HepG2 (cell line): ENCODE measurements around the gene HCFC1R1. TPM values are rescaled to one million over a fixed set of nuclear protein-coding genes. Genes with fewer than 3 reads are reported as not detected.
"Not testable (repeated sequence)": the region's sequence is repeated elsewhere in the genome, so short reads cannot be mapped to it uniquely, and the experiment has no call there.

Experiments
- ATAC-seq: fragments of 200-7000 bp; cut with Tn5 transposase; 3 replicates; pipeline ENCODE4 v1.9.1; 2020; ENCODE audit warnings: mild to moderate bottlenecking, moderate library complexity
- BruUV-seq: library from RNA; stranded (reverse); fragments of 400-500 nt; replicated peaks from 2 replicates; lab custom pipeline; 2021; lab: Mats Ljungman, UMichigan
- CTCF ChIA-PET: fragments of 300-600 bp; formaldehyde crosslinking; extraction: SDS; loops from one replicate; lab custom pipeline; 2021; ENCODE audit warnings: low total read pairs, inconsistent platforms, low intra/inter-chr PET ratio; lab: Yijun Ruan, JAX
- POLR2A ChIA-PET: fragments of 350-600 bp; sonication (Branson Sonifier 250); formaldehyde crosslinking; loops from one replicate; lab custom pipeline; 2020; ENCODE audit warnings: antibody characterized with exemption, inconsistent platforms; lab: Yijun Ruan, JAX
- DNase-seq: peaks from one replicate; pipeline ENCODE4 v3.0.0-alpha.2; 2015; ENCODE audit warnings: low spot score
- FAIRE-seq: peaks from 3 replicates; lab custom pipeline; 2011; peaks lifted over from hg19 to GRCh38; lab: Jason Lieb, UNC
- H2AFZ ChIP-seq: one replicate; pipeline ENCODE4 v1.6.1; 2011; ENCODE audit warnings: low read length, inconsistent platforms
- H3K27ac ChIP-seq: fragments of 300-600 bp; 3 replicates; pipeline ENCODE4 v1.8.0; 2011; ENCODE audit warnings: mixed run types, mild to moderate bottlenecking, mixed read lengths, low read length, inconsistent platforms; ENCODE audit not compliant: insufficient read depth; ENCODE audit errors: extremely low read length
- H3K27me3 ChIP-seq, 2 experiments: fragments of 200-600 bp in 1 of 2; 2 replicates in 1 of 2; 3 replicates in 1 of 2; pipeline versions ENCODE4 v1.6.0 to v1.8.0; 2011; ENCODE audit warnings: low read length in 2 of 2, mild to moderate bottlenecking in 2 of 2, moderate library complexity in 2 of 2, inconsistent platforms in 1 of 2; ENCODE audit not compliant: insufficient read depth in 2 of 2, control insufficient read depth in 1 of 2
- H3K36me3 ChIP-seq, 2 experiments: fragments of 200-600 bp in 1 of 2; replicated peaks in 1 of 2; 2 replicates in 1 of 2; 3 replicates in 1 of 2; pipeline versions ENCODE4 v1.5.1 to v1.8.0; 2011; ENCODE audit warnings: low read length in 2 of 2, inconsistent platforms in 1 of 2; ENCODE audit not compliant: insufficient read depth in 2 of 2, control insufficient read depth in 1 of 2
- H3K4me1 ChIP-seq: 2 replicates; pipeline ENCODE4 v1.5.1; 2012; ENCODE audit warnings: low read length, inconsistent platforms; ENCODE audit not compliant: insufficient read depth
- H3K4me2 ChIP-seq: 2 replicates; pipeline ENCODE4 v1.6.0; 2011; ENCODE audit warnings: low read depth, low read length, inconsistent platforms
- H3K4me3 ChIP-seq, 3 experiments: fragments of 200-600 bp in 1 of 3; sonication (generic), shearing (Covaris generic) in 1 of 3; replicated peaks in 1 of 3; 2 replicates each; pipeline ENCODE4 v1.5.1; 2011 to 2016; ENCODE audit warnings: low read length in 3 of 3, inconsistent platforms in 2 of 3, low read depth in 2 of 3, mild to moderate bottlenecking in 2 of 3, control low read depth in 1 of 3, mixed read lengths in 1 of 3; ENCODE audit not compliant: insufficient read depth in 1 of 3
- H3K79me2 ChIP-seq: one replicate; pipeline ENCODE4 v1.6.1; 2011; ENCODE audit warnings: low read length, inconsistent platforms; ENCODE audit not compliant: insufficient read depth
- H3K9ac ChIP-seq: 2 replicates; pipeline ENCODE4 v1.6.0; 2011; ENCODE audit warnings: mild to moderate bottlenecking, low read depth, low read length, inconsistent platforms; ENCODE audit not compliant: insufficient read depth
- H3K9me3 ChIP-seq: 2 replicates; pipeline ENCODE4 v1.5.1; 2012; ENCODE audit warnings: mild to moderate bottlenecking, low read length
- H4K20me1 ChIP-seq: 2 replicates; pipeline ENCODE4 v1.6.0; 2011; ENCODE audit warnings: inconsistent platforms, mild to moderate bottlenecking, low read length, moderate library complexity; ENCODE audit not compliant: insufficient read depth
- ZNF331 ChIP-seq: sonication (generic); formaldehyde crosslinking; IDR thresholded peaks from 2 replicates; pipeline ENCODE4 v1.4.0; 2020; ENCODE audit warnings: missing genetic modification reagents
- ZNF629 ChIP-seq: sonication (generic); formaldehyde crosslinking; conservative IDR thresholded peaks from 2 replicates; pipeline ENCODE4 v1.5.0; 2020; ENCODE audit warnings: missing genetic modification reagents
- WGBS: methylation state at CpG from one replicate; pipeline ENCODE4 v1.1.6; 2017; ENCODE audit warnings: low lambda C conversion rate; 5-methylcytosine and 5-hydroxymethylcytosine counted together
- in situ Hi-C: cut with HindIII; loops from 2 replicates; pipeline ENCODE4 v1.10.0; 2017; ENCODE audit warnings: low pct_unique_long_range_greater_than_20kb; ENCODE audit not compliant: extremely low pct_ligation_motif_present
- intact Hi-C: fragments of 100-400 bp; cut with micrococcal nuclease; formaldehyde crosslinking; loops from one replicate; pipeline ENCODE4 v1.10.0; 2022; ENCODE audit not compliant: unreplicated experiment
- polyA plus RNA-seq, 8 experiments: library from polyadenylated mRNA; depleted of rRNA in 3 of 8; stranded (reverse) in 7 of 8; unstranded in 1 of 8; fragments of >200 nt; fragmentation: Illumina TruSeq in 4 of 8; extraction: Trizol in 4 of 8; gene quantifications; 2 replicates each; pipeline versions ENCODE4 v1.2.1 to v1.2.3, GENCODE V29; 2011 to 2016; ENCODE audit warnings: low read depth in 4 of 8, missing spikeins in 1 of 8, mixed read lengths in 1 of 8; ENCODE audit not compliant: insufficient read depth in 1 of 8
- total RNA-seq, 5 experiments: library from RNA; depleted of rRNA; stranded (reverse); fragments of >200 nt; fragmentation: Illumina TruSeq; extraction: Trizol; gene quantifications; 2 replicates each; pipeline ENCODE4 v1.2.3, GENCODE V29; 2016; ENCODE audit warnings: low read depth in 1 of 5

HCFC1R1 gene
- total and polyA plus RNA-seq, 2 of the 13 experiments (the other 11 are each of a cell fraction or from before 2014, with no cell fraction given), result 13.8 to 16.1 TPM

DNA sequence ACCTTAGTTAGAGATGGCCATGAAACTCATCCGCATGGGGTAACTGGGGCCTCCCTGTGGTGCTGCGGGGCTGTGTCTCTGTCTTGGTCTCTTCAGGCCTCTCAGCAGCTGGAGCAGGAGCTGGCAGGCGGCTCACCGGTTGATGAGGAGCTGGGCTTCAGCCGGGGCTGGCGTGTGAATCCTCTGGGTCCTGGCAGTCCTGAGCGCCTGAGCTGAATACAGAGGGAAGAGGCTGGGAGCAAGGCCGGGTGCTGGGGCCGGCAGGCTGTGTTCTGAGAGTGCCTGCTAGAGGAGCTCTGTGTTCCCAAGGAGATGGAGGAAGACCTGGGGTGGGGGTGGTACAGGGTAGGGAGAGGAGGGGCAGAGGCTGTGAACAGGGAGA is 32.0 kb upstream of the HCFC1R1 start:
- H3K4me2 ChIP-seq, H3K9ac ChIP-seq, DNase-seq, H3K27ac ChIP-seq, H3K27me3 ChIP-seq, FAIRE-seq, H3K4me3 ChIP-seq, intact Hi-C loops, H2AFZ ChIP-seq, BruUV-seq, H3K9me3 ChIP-seq, H4K20me1 ChIP-seq, ATAC-seq, H3K36me3 ChIP-seq, H3K79me2 ChIP-seq, CTCF ChIA-PET, in situ Hi-C loops: not testable (repeated sequence)
- H3K4me1 ChIP-seq, result peaks cover 12% of the 10 kb centered on the region
- POLR2A ChIA-PET, result interaction anchor here (1.6 kb wide), 1 partner anchor 35 kb away, joined by 3 read pairs; the partner anchor contains the start of gene TNFRSF12A
- WGBS, result 70% methylated on average over 9 of the region's 9 CpGs

DNA sequence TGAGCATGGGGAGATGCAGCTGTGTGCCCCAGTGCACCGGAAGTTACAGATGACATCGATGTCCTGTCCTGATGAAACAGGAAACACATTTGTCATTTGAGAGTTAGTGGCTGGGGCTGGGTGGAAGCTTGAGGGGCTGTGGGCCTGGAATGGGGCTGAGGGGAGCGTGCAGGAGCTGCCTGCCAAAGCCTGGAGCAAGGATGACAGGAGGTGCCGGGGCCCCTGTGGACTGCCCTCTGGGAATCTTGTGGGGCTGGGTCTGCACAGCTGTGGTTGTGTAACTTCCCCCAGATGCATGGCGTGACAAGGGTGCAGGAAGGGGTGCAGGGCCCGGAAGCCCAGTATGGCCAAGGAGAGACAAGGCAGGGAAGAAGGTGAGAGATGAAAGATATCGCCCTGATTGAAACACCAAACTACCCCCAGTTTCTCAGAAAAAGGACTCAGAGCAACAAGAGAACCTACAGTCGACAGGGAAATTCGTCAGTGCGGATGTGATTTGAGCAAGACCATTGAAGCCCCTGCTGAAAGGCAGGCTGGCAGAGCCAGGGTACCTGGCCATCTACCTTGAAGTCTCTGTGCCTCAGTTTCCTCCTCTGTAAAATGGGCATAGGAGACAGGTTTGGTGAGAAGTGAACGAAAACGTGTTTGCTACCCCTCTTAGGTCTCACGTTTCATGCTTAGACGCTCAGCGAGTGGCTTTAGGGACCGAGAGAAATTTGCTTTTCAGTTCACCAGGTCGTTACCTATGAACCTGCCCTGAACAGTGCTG is 31.4 kb upstream of the HCFC1R1 start:
- FAIRE-seq (no peak), ATAC-seq (no peak), DNase-seq (no peak)
- no peaks in the 10 kb centered on the region for H3K9me3 ChIP-seq
- H3K36me3 ChIP-seq, result no peaks in the 10 kb centered on the region
- no peak overlapping the region for H3K9ac ChIP-seq
- peaks cover 0 to 14% of the 10 kb centered on the region in 2 experiments; a peak in 3 of 5 replicates for H3K27me3 ChIP-seq
- no peaks in the 10 kb centered on the region for H3K79me2 ChIP-seq
- ChIA-PET CTCF (no interaction called here), POLR2A (interaction anchor here (1.6 kb wide), 1 partner anchor 34 kb away, joined by 3 read pairs; the partner anchor contains the start of gene TNFRSF12A)
- intact Hi-C loops, result no loop called here
- no peak overlapping the region for H3K4me3 ChIP-seq
- no peak overlapping the region for H3K4me2 ChIP-seq
- no peak overlapping the region for H2AFZ ChIP-seq
- in situ Hi-C loops, result no loop called here
- BruUV-seq, result no TSS peak
- H3K4me1 ChIP-seq, result peaks cover 6% of the 10 kb centered on the region
- H4K20me1 ChIP-seq, result no peaks in the 10 kb centered on the region
- TF ChIP-seq ZNF331 (no peak), ZNF629 (CRISPR knock-in tag) (peak; percentile 70)
- WGBS, result 78% methylated on average over 16 of the region's 17 CpGs
- H3K27ac ChIP-seq, result no peak overlapping the region
